GM18526 (cell line): ENCODE data around the gene RNF103.

Experiments
- POLR2A ChIP-seq: IDR thresholded peaks from 3 replicates; pipeline ENCODE4 v1.6.1; 2011; ENCODE audit not compliant: insufficient read length; ENCODE audit errors: extremely low read depth

The RNF103 gene

DNA sequence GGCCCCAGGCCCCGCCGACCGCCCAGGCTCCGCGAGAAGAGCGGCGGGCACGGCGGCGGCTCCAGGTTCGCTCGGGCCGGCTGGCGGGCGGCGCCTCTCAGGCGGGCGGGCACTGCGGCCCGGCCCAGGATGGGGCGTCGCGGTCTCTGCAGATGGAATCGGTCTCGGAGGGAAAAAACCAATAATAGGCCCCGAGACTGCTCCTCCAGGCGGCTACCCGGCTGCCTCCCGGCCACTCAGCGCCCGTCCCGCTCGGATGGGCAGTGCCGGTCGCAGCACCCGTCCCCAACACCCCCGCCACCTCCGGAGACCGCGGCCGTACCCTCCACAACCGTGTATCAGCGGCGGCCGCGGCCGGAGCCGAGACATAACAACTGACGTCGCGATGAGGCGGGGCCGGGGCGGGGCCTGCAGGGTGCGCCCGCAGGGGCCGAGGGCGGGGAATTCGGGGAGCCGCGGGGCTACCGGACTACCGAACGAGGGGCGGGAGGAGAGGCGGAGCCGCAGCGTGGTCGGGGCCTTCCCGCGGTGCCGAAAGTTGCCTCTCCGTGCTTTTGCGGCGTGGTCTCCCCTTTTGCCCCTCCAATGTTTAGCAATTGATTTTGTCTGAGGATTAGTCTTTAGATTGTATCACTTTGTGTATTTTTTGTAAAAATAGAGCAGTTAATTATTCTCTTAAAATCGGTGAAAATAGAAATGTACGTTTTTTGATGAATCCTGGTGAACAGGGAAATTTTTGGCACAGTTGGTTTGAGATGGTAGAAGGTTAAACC, at the start of gene RNF103:
RNF103 (minus strand) TSS at position 372 of the 773 bp plus-strand sequence. CDS start 979 bp downstream, outside the sequence.
- peak; percentile 83 for TF ChIP-seq POLR2A

GRCh38 chr2:86673011-86673410, 49.3 kb upstream of the RNF103 start:
- no peak for TF ChIP-seq POLR2A

GRCh38 chr2:86672027-86672545, 48.4 kb upstream of the RNF103 start:
- no peak for TF ChIP-seq POLR2A

DNA sequence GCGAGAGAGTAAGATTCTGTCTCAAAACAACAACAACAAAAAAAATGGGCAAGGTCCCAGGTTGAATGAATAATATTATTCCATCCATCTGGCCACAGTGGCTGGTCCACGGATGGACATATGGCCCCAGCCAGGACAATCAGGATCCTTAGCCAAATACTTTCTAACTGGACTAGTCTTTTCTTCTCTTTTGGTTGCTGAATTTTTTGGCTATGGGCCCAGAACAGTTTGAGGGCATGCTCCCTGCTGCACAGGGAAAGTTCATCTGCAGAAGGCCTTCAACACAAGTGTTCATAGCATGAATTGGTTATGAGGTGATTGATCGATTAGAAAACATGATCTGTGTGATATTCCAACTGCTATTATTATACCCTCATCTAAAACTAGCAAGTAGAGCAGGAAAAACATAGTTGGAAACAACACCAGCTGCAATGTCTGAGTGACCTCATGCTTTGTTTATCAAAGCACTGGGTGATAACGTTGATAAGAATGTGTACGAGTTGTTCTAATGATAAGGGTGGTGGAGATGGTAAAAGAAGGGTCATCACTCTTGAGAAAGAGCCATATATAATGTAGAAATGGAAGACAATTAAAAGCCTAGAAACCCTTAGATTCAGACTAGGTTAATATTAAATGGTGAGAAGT, 47.8 kb upstream of the RNF103 start:
- TF ChIP-seq POLR2A, result no peak

DNA sequence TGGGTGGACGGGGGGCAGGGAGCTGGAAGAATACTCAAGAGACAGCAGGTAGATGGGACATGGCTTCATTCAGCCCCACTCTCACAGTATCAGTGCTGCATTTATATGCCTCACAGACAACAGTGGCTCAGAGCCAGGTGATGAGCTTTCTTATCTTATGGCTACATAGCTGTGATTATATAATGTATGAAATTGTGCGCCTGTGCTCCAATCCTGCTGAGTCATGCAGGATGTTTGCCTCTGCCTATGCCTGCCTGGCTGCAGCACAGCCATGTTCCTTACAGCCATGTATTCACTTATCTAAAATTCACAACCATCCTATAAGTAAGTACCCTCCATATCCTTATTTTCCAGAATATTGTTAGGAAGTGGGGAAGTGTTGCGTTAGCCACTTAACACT, 37.7 kb upstream of the RNF103 start:
- no peak for TF ChIP-seq POLR2A

DNA sequence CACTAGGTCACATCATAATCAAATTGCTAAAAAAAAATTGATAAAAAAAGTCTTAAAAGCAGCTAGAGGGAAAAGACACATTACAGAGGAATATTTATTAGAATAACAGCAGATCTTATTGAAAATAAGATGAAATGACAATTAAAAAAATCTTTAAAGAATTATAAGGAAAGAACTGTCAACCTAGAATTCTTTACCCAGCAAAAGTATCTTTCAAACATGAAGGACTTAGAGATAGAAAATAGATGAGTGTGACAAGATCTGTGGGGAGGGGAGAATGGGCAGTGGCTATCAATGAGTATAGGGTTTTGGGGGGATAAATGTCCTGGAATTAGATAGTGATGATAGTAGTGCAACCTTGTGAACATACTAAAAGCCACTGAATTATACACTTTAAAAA, 26.5 kb upstream of the RNF103 start:
- TF ChIP-seq POLR2A, result no peak

DNA sequence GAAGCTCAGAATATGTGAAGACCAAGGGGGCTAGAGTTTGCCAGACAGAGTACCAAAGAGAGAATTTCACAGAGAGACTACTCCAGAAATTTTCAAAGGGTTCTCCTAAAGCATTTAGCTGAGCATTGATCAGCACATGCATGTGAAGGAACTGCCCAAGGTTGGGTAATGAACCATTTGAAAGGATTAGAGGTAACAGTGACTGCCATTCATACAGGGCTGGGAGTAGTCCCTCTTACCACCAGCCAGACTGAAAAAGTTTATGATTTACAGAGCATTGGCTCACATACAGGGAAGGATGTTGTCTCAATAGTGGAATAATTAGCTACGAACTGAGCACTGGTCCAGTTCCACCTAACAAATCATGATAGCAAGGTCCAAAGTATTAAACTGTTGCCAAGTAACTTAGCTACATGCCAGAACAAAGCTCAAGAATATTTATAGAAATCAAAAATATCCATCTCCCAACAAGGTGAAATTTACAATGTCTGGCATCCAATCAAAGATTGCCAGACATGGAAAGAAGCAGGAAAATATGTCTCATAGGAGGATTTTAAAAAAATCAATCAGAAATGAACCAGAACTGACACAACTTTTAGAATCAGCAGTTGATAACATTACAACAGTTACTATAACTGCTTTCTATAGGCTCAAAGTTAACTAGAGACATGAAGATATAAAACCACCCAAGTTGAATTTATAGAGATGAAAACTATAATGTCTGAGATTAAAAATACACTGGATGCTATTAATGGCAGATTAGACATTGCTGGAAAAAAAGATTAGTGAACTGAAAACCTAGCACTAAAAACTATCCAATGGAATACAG, 25.7 kb upstream of the RNF103 start:
- TF ChIP-seq POLR2A, result no peak

DNA sequence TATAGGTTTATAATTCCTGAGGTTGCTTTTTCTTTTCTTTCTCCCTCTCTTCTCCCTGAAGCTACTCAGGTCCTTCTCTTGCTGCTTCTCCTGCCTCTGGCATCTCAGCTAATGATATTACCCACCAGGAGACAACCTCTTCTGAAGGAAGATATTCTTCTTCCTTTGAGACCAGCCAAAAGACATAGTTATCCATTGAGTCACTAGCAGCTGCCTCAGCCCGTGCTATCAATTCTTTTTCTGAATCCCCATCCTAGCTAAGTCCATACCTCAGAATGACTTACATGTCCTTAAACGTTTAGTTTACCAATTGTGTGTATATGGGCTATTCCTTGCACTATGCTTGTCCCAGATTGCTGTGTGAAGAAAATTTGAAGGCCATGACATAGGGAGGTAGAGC, 25.0 kb upstream of the RNF103 start:
- no peak for TF ChIP-seq POLR2A

DNA sequence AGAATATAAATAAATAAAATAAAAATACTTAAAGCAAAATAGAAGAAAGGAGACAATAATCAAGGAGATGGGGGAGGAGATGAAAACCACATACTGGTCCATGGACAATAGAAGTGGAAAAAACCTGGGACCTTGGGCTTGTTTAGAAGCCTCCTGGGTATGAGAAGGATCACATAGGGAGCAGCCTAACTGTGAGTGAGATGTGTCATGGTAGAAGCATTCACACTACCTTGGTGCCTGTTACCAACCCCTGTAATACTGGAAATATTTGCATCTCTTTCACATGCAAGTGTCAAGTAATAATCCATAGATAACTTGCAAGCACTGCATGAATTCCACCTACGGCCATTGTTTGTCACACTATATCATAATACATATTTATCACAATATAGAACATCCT, 23.2 kb upstream of the RNF103 start:
- TF ChIP-seq POLR2A, result no peak

- TF ChIP-seq POLR2A, result no peak
Measured at GRCh38 chr2:86646329-86646728, 22.7 kb upstream of the RNF103 start.

DNA sequence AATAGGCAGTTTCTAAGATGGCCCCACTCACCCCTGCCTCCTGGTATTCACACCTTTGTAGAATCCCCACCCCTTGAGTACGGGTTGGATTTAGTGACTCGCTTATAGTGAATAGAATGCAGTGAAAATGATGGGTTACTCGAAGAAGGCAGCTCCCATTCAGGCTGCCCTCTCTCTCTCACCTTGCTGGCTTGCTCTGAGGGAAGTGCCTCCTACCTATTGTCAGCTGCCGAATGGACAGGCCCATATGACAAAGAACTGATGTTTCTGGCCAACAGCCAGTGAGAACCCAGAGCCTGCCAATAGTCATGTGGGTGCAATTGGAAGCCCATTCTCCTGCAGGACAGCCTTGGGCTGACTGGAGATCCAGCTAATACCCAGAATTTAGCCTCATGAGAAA, 22.1 kb upstream of the RNF103 start:
- TF ChIP-seq POLR2A, result no peak

DNA sequence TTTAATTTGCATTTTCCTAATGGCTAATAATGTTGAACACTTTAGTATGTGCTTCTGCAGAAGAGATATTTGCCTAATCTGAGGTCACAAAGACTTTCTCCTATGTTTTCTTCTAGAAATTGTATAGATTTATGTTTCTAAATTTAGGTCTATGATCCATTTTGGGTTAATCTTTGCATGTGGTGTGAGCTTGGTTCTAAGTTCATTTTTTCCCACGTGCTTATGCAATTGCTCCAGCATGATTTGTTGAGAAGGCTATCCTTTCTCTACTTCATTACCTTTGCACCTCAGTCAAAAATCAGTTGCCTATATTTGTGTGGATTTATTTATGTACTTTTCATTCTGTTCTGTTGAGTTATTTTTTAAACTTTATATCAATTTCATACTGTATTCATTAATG, 15.0 kb upstream of the RNF103 start:
- no peak for TF ChIP-seq POLR2A

DNA sequence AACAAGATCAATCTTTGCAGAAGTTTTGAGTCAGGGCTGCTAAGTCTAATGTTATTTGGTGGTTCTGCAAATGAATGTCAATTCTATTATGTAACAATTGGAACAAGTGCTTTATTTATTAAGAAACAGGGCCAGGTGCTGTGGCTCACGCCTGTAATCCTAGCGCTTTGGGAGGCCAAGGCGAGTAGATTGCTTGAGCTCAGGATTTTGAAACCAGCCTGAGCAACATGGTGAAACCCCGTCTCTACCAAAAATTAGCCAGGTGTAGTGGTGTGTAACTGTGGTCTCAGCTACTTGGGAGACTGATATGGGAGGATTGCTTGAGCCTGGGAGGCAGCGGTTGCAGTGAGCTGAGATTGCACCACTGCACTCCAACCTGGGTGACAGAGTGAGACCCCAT, 13.2 kb upstream of the RNF103 start:
- no peak for TF ChIP-seq POLR2A

DNA sequence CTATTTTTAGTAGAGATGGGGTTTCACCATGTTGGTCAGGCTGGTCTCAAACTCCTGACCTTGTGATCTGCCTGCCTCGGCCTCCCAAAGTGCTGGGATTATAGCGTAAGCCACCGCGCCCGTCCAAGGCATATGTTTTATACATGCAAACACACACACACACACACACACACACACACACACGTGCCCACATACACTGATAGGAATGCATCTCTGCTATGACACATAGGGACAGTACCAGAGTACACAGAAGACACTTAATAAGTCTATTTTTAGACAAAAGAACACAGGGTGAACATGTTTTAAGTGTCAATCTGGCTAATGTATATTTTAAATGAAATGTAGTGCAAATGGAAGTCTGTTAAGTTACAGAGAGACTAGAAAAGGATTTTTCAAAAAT, 10.7 kb upstream of the RNF103 start:
- TF ChIP-seq POLR2A, result no peak

DNA sequence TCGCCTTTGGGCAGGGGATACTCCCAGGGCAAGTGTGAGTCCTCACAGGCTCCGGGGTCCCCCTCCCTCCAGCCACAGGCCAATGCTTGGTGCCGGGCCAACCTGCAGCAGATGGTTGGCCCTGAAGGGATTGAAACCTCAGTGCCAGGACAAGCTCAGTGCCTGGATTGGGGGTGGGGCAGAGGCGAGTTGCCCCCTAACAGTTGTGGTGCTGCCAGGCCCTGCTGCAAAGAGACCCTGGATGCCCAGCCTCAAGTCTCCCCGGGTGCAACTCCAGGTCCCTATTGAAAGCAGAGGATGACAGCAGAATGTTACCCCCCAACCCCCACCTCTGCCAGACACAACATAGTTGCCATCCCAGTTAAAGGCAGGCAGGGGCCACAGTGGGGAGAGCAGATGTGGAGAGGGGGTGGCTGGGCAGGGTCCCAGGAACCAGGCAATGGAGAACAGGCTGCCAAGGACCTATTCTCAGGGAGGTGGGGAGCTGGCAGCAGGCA, 9.5 kb upstream of the RNF103 start:
- no peak for TF ChIP-seq POLR2A
